Measurements from ENCODE around the gene ATOX1.
A peak's percentile ranks its signal among the peaks of the same experiment; 100 is the strongest.

The ATOX1 gene

DNA sequence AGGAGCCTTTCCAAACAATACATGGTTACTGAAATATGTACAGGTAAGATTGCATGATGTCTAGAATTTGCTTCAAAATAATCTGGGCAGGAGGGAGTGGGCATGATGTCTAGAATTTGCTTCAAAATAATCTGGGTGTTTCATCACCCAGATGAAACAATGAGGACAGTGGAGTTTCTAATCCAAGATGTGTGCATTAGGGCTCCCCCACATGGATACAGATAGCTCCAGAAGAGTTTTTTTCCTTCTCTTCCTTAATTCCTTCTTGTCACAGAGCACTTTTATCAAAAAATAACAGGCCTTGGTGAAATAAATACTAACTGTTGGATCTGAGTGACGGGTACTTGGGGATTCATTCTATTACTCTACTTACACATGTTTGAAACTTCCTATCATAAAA lies 14.9 kb downstream of the ATOX1 start:
- no peak overlapping the region for H3K4me3 ChIP-seq (ENCODE audit: insufficient read depth, low read depth, low read length, poor library complexity, severe bottlenecking)
- no peak for DNase-seq
- no peaks in the 10 kb centered on the region for H3K27me3 ChIP-seq (replicated peaks; ENCODE audit: control insufficient read depth, insufficient read depth, low read length, poor library complexity, severe bottlenecking)
- no peaks in the 10 kb centered on the region for H3K9me3 ChIP-seq (ENCODE audit: control insufficient read depth, low read length)
- peaks cover 7% of the 10 kb centered on the region for H3K36me3 ChIP-seq (ENCODE audit: control insufficient read depth, insufficient read depth, low read length)
- H3K4me1 ChIP-seq (ENCODE audit: control insufficient read depth, insufficient read depth, low read length, poor library complexity, severe bottlenecking), result peaks cover 20% of the 10 kb centered on the region
- H3K27ac ChIP-seq (ENCODE audit: insufficient read depth, low read length, poor library complexity, severe bottlenecking), result no peak overlapping the region

DNA sequence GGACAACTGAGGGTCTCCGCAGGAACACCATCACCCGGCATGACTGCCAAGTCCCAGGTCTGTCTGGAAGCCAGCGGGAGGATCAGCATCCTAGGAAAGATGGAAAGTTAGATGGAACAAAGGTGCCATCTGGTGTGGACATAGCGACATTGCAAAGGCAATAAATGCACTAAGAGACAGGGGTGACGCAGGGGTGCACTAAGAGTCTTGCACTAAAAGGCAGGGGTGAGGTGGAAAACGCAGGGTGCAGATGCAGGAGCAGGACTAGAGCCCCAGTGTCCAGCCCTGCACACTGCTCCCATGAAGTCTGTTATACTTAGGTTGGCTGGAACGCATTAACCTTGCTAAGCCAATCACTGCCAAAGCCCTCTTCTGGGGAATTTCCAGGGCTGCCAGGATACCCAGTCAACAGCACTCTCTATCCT lies 15.5 kb downstream of the ATOX1 start:
- no peak for DNase-seq
- H3K4me3 ChIP-seq (ENCODE audit: insufficient read depth, low read depth, low read length, poor library complexity, severe bottlenecking), result no peak overlapping the region
- H3K27ac ChIP-seq (ENCODE audit: insufficient read depth, low read length, poor library complexity, severe bottlenecking), result no peak overlapping the region
- peaks cover 7% of the 10 kb centered on the region for H3K36me3 ChIP-seq (ENCODE audit: control insufficient read depth, insufficient read depth, low read length)
- no peaks in the 10 kb centered on the region for H3K27me3 ChIP-seq (replicated peaks; ENCODE audit: control insufficient read depth, insufficient read depth, low read length, poor library complexity, severe bottlenecking)
- no peaks in the 10 kb centered on the region for H3K9me3 ChIP-seq (ENCODE audit: control insufficient read depth, low read length)
- peaks cover 20% of the 10 kb centered on the region for H3K4me1 ChIP-seq (ENCODE audit: control insufficient read depth, insufficient read depth, low read length, poor library complexity, severe bottlenecking)

DNA sequence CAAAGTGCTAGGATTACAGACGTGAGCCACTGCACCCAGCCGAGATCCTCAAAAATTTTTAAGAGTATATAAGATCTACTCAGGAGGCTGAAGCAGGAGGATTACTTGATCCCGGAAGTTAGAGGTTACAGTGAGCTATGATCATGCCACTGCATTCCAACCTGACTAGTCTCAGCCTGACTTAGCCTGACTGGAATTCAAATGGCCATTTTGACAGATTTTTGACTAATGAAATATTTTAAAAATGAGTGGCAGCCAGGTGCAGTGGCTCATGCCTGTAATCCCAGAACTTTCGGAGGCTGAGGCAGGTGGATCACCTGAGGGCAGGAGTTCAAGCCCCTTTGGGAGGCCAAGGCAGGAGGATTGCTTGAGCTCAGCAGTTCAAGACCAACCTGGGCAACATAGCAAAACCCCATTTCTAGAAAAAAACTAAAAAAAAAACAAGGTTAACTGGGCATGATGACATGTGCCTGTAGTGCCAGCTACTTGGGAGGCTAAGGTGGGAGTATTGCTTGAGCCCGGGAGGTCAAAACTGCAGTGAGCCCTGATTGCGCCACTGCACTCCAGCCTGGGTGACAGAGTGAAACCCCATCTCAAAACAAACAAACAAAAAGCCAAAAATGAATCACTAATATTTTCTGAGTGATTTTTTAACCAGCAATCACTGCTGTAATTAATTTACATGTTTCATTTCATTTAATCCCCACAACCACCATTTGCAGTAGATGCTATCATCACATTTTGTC lies 16.6 kb downstream of the ATOX1 start:
- no peak overlapping the region for H3K27ac ChIP-seq (ENCODE audit: insufficient read depth, low read length, poor library complexity, severe bottlenecking)
- H3K36me3 ChIP-seq (ENCODE audit: control insufficient read depth, insufficient read depth, low read length), result peaks cover 7% of the 10 kb centered on the region
- H3K27me3 ChIP-seq (replicated peaks; ENCODE audit: control insufficient read depth, insufficient read depth, low read length, poor library complexity, severe bottlenecking), result no peaks in the 10 kb centered on the region
- no peak overlapping the region for H3K4me3 ChIP-seq (ENCODE audit: insufficient read depth, low read depth, low read length, poor library complexity, severe bottlenecking)
- H3K9me3 ChIP-seq (ENCODE audit: control insufficient read depth, low read length), result no peaks in the 10 kb centered on the region
- peaks cover 20% of the 10 kb centered on the region for H3K4me1 ChIP-seq (ENCODE audit: control insufficient read depth, insufficient read depth, low read length, poor library complexity, severe bottlenecking)
- DNase-seq, result no peak

DNA sequence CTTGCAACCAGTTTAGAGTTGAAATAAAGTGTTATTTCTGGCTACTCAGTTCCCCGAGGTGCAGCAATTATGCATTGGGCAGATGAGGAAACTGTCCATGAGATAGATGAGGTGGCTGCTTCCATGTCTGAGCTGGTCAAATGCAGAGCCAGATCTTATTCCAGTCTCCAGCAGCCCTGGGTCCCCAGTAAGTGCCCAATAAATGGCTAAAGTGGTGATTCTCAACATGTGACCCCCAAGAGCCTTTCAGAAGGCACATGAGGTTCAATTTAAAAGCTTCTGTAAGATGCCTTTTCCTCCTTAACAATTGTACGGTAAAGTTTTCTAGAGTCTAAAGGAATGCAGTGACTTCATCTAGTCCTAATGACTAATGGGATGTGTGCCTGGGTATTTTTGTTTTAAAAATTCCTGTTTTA lies 17.5 kb downstream of the ATOX1 start:
- peaks cover 14% of the 10 kb centered on the region for H3K4me1 ChIP-seq (ENCODE audit: control insufficient read depth, insufficient read depth, low read length, poor library complexity, severe bottlenecking)
- no peaks in the 10 kb centered on the region for H3K9me3 ChIP-seq (ENCODE audit: control insufficient read depth, low read length)
- H3K27me3 ChIP-seq (replicated peaks; ENCODE audit: control insufficient read depth, insufficient read depth, low read length, poor library complexity, severe bottlenecking), result no peaks in the 10 kb centered on the region
- DNase-seq, result no peak
- H3K36me3 ChIP-seq (ENCODE audit: control insufficient read depth, insufficient read depth, low read length), result peaks cover 7% of the 10 kb centered on the region
- no peak overlapping the region for H3K27ac ChIP-seq (ENCODE audit: insufficient read depth, low read length, poor library complexity, severe bottlenecking)
- no peak overlapping the region for H3K4me3 ChIP-seq (ENCODE audit: insufficient read depth, low read depth, low read length, poor library complexity, severe bottlenecking)

DNA sequence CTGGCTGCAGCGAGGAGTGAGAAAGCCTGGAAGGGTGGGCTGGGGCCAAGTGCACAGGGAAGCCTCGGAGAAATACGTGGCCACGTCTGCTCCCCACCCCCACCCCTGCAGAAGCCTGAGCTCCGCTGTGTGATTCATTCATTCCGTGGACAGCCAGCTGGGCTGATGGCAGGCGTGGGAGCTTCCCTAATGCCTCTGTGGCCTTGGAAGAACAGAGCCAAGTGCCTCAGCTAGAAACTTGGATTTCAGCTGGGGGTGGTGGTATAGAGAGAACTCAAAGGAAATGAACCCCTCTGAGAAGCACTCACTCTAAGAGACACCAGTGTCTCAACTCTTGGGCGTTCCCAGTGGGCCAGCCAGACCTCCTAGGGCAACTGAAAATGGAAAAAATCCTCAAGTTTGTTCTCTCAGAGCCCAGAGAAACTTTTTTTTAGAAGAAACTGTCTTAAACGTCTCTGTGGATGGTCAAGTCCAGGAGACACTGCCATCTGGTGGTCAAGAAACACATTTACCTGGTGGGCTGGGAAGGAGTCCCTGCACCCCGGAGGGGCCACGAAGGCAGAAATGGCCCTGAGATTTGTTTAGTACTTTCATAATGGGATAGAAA lies 18.0 kb downstream of the ATOX1 start:
- no peak overlapping the region for H3K27ac ChIP-seq (ENCODE audit: insufficient read depth, low read length, poor library complexity, severe bottlenecking)
- no peaks in the 10 kb centered on the region for H3K27me3 ChIP-seq (replicated peaks; ENCODE audit: control insufficient read depth, insufficient read depth, low read length, poor library complexity, severe bottlenecking)
- peak in 2 of 3 donors; percentile 21 to 36 for DNase-seq
- H3K4me3 ChIP-seq (ENCODE audit: insufficient read depth, low read depth, low read length, poor library complexity, severe bottlenecking), result no peak overlapping the region
- H3K9me3 ChIP-seq (ENCODE audit: control insufficient read depth, low read length), result no peaks in the 10 kb centered on the region
- H3K36me3 ChIP-seq (ENCODE audit: control insufficient read depth, insufficient read depth, low read length), result peaks cover 7% of the 10 kb centered on the region
- H3K4me1 ChIP-seq (ENCODE audit: control insufficient read depth, insufficient read depth, low read length, poor library complexity, severe bottlenecking), result peaks cover 12% of the 10 kb centered on the region

DNA sequence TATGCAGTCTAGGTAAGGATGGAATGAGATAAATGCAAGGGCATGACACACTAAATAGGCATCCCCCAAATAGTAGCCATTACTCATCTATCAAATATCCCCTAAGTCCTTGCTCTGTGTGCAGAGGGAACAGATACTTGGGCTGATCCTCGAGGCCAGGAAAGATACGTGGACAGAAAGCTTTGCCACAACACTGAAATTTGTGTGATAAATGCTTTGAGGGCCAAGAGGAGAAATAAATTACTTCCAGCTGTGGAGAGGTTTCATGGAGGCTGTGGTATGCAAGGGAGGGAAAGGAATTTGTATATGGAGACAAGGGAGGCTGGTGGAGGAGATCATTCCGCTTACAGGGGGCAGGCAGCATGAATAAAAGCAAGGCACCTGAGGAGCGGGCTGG lies 18.5 kb downstream of the ATOX1 start:
- H3K4me3 ChIP-seq (ENCODE audit: insufficient read depth, low read depth, low read length, poor library complexity, severe bottlenecking), result no peak overlapping the region
- H3K4me1 ChIP-seq (ENCODE audit: control insufficient read depth, insufficient read depth, low read length, poor library complexity, severe bottlenecking), result peaks cover 7% of the 10 kb centered on the region
- peaks cover 7% of the 10 kb centered on the region for H3K36me3 ChIP-seq (ENCODE audit: control insufficient read depth, insufficient read depth, low read length)

DNA sequence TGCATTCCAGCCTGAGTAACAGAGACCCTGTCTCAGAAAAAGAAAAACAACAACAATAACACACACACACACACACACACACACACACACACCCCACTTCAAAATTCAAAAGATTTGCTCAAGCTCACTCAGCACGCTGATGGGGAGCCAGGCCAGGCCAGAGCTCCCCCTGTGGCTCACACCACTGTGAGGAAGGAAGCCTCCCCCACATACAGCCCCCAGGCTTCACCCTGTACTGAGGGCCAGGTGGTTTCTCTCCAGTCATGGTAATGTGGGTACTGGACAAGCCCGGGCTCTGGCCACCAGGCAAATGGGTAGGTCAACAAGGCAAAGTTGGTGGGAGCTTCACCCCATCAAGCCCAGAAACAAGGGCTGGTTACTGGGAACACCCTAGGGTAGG lies 19.0 kb downstream of the ATOX1 start:
- H3K27me3 ChIP-seq (replicated peaks; ENCODE audit: control insufficient read depth, insufficient read depth, low read length, poor library complexity, severe bottlenecking), result no peaks in the 10 kb centered on the region
- peaks cover 7% of the 10 kb centered on the region for H3K4me1 ChIP-seq (ENCODE audit: control insufficient read depth, insufficient read depth, low read length, poor library complexity, severe bottlenecking)
- H3K27ac ChIP-seq (ENCODE audit: insufficient read depth, low read length, poor library complexity, severe bottlenecking), result no peak overlapping the region
- H3K36me3 ChIP-seq (ENCODE audit: control insufficient read depth, insufficient read depth, low read length), result peaks cover 7% of the 10 kb centered on the region
- DNase-seq, result no peak
- no peaks in the 10 kb centered on the region for H3K9me3 ChIP-seq (ENCODE audit: control insufficient read depth, low read length)
- no peak overlapping the region for H3K4me3 ChIP-seq (ENCODE audit: insufficient read depth, low read depth, low read length, poor library complexity, severe bottlenecking)

More for the DNA sequence above, 18.5 kb downstream of the ATOX1 start:
- Histone ChIP-seq H3K27me3 (replicated peaks; ENCODE audit: control insufficient read depth, insufficient read depth, low read length, poor library complexity, severe bottlenecking) (no peaks in the 10 kb centered on the region), H3K27ac (ENCODE audit: insufficient read depth, low read length, poor library complexity, severe bottlenecking) (no peak overlapping the region), H3K9me3 (ENCODE audit: control insufficient read depth, low read length) (no peaks in the 10 kb centered on the region)
- DNase-seq, result no peak

DNA sequence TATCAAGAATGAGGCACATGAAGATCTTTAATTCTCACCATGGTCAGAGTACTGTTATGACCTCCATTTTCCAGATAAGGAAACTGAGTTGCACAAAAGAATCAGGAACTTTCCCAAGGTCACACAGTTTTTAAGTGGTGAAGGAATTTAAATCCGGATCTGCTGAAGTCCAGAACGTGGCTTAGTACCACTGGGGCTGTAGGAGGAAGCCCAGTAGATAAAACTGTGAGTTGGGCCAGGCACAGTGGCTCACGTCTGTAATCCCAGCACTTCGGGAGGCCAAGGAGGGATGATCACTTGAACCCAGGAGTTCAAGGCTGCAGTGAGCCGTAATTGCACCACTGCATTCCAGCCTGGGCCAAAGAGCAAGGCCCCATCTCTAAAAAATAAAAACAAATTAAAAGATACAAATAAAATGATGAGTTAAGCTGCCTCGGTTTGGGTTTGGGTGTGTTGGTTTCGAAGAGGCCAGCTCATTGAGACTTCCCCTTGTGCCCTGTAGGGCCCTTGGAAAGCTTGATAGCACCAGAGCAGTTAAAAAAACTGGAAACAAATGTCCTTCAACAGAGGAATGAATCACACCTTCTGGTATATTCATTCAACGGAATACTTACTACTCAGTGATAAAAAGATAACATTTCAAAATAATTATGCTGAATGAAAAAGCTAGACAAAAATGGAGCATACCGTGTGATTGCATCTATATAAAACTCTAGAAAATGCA lies 20.1 kb downstream of the ATOX1 start:
- H3K27ac ChIP-seq (ENCODE audit: insufficient read depth, low read length, poor library complexity, severe bottlenecking), result no peak overlapping the region

DNA sequence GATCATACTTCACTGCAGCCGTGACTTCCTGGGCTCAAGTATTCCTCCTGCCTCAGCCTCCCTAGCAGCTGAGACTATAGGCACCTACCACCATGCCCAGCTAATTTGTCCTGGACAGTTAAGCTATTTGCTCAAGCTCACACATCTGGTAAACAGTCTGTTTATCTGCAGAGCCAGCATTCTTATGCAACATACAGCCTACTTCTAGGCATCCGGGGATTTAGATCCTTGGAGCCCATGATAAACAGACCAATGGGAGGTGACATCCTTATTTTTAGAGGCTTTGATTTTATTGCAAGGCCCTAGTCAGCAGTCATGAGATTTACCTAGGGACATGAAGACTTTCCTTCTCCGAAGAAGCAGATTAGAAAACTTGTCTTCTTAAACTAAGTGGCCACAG lies 21.0 kb downstream of the ATOX1 start:
- Histone ChIP-seq H3K27me3 (replicated peaks; ENCODE audit: control insufficient read depth, insufficient read depth, low read length, poor library complexity, severe bottlenecking) (no peaks in the 10 kb centered on the region), H3K9me3 (ENCODE audit: control insufficient read depth, low read length) (no peaks in the 10 kb centered on the region), H3K27ac (ENCODE audit: insufficient read depth, low read length, poor library complexity, severe bottlenecking) (no peak overlapping the region), H3K4me1 (ENCODE audit: control insufficient read depth, insufficient read depth, low read length, poor library complexity, severe bottlenecking) (peaks cover 7% of the 10 kb centered on the region), H3K36me3 (ENCODE audit: control insufficient read depth, insufficient read depth, low read length) (peaks cover 3% of the 10 kb centered on the region), H3K4me3 (ENCODE audit: insufficient read depth, low read depth, low read length, poor library complexity, severe bottlenecking) (no peak overlapping the region)
- no peak for DNase-seq

More for the DNA sequence above, 20.1 kb downstream of the ATOX1 start:
- DNase-seq, result no peak
- no peaks in the 10 kb centered on the region for H3K9me3 ChIP-seq (ENCODE audit: control insufficient read depth, low read length)
- H3K36me3 ChIP-seq (ENCODE audit: control insufficient read depth, insufficient read depth, low read length), result peaks cover 6% of the 10 kb centered on the region
- no peaks in the 10 kb centered on the region for H3K27me3 ChIP-seq (replicated peaks; ENCODE audit: control insufficient read depth, insufficient read depth, low read length, poor library complexity, severe bottlenecking)
- no peak overlapping the region for H3K4me3 ChIP-seq (ENCODE audit: insufficient read depth, low read depth, low read length, poor library complexity, severe bottlenecking)
- H3K4me1 ChIP-seq (ENCODE audit: control insufficient read depth, insufficient read depth, low read length, poor library complexity, severe bottlenecking), result peaks cover 7% of the 10 kb centered on the region

DNA sequence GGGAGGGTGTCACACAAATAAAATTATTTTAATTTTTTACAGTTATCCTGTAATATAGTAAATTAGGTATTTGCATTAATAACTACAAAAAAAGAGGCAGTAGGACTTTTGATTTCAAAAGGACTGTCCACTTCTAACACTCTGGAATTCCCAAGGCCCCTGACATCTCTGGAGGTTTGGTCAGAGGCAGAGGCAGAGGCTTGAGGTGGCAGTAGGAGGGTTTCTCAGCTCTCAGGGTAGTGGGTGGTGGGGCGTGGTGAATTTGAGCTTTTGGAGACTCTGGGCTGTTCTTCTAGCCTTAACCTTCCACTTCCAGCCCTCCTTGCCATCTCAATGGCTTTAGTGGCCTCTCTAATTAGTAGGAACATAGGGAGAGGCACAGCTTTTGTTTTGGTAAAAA lies 22.8 kb downstream of the ATOX1 start:
- Histone ChIP-seq H3K9me3 (ENCODE audit: control insufficient read depth, low read length) (no peaks in the 10 kb centered on the region), H3K4me1 (ENCODE audit: control insufficient read depth, insufficient read depth, low read length, poor library complexity, severe bottlenecking) (peaks cover 3% of the 10 kb centered on the region)
- DNase-seq, result no peak

More for the DNA sequence above, 22.8 kb downstream of the ATOX1 start:
- no peak overlapping the region for H3K4me3 ChIP-seq (ENCODE audit: insufficient read depth, low read depth, low read length, poor library complexity, severe bottlenecking)
- H3K27ac ChIP-seq (ENCODE audit: insufficient read depth, low read length, poor library complexity, severe bottlenecking), result no peak overlapping the region
- H3K27me3 ChIP-seq (replicated peaks; ENCODE audit: control insufficient read depth, insufficient read depth, low read length, poor library complexity, severe bottlenecking), result no peaks in the 10 kb centered on the region
- peaks cover 4% of the 10 kb centered on the region for H3K36me3 ChIP-seq (ENCODE audit: control insufficient read depth, insufficient read depth, low read length)
